Right ventricle myocardium superior (tissue), 1 donor: ENCODE measurements around the gene SLC6A7. TPM values are rescaled to one million over a fixed set of nuclear protein-coding genes. Genes with fewer than 3 reads are reported as not detected.
"Not testable (repeated sequence)": the region's sequence is repeated elsewhere in the genome, so short reads cannot be mapped to it uniquely, and the experiment has no call there.

Source experiments
- ATAC-seq: fragments of 200-7000 bp; cut with Tn5 transposase; one replicate; pipeline ENCODE4 v1.9.1; 2020; ENCODE audit warnings: mild to moderate bottlenecking; ENCODE audit not compliant: poor library complexity
- DNase-seq: peaks from one replicate; pipeline ENCODE4 v3.0.0-alpha.2; 2020
- intact Hi-C: fragments of 100-400 bp; cut with DNase I; formaldehyde crosslinking; loops from one replicate; pipeline ENCODE4 v1.11.2; 2022
- total RNA-seq: library from RNA; stranded (reverse); fragmentation: NEBNext Ultra II Directional; extraction: Animal tissue kit (Norgen Biotek cat#: 25700); gene quantifications from one replicate; pipeline ENCODE4 v1.2.1, GENCODE V29; 2021
- donor health status: DM: no; HTN: yes; CAD: no; lungs with severe emphysema.

Gene SLC6A7
- total RNA-seq, 1 donor from 2014 or later, result not detected

GRCh38 chr5:150227606-150228273, 37.9 kb downstream of the SLC6A7 start:
- intact Hi-C loops, result no loop called here
- ATAC-seq, result no peak
- no peak for DNase-seq

GRCh38 chr5:150229571-150229970, 39.7 kb downstream of the SLC6A7 start:
- DNase-seq (no peak), ATAC-seq (no peak)
- intact Hi-C loops, result no loop called here

- ATAC-seq (no peak), DNase-seq (no peak)
- intact Hi-C loops, result no loop called here
These were observed 41.0 kb downstream of the SLC6A7 start for GRCh38 chr5:150230842-150231241.

GRCh38 chr5:150233706-150234105, 43.8 kb downstream of the SLC6A7 start:
- intact Hi-C loops, ATAC-seq, DNase-seq: not testable (repeated sequence)

- no peak for DNase-seq
- intact Hi-C loops, result no loop called here
- no peak for ATAC-seq
These were observed 45.0 kb downstream of the SLC6A7 start for GRCh38 chr5:150234576-150235499.

GRCh38 chr5:150235500-150235854, 45.6 kb downstream of the SLC6A7 start:
- intact Hi-C loops, result no loop called here
- DNase-seq (no peak), ATAC-seq (no peak)

- ATAC-seq (no peak), DNase-seq (no peak)
- intact Hi-C loops, result no loop called here
These were observed 46.5 kb downstream of the SLC6A7 start for GRCh38 chr5:150236313-150236712.

- DNase-seq (no peak), ATAC-seq (no peak)
- intact Hi-C loops, result no loop called here
These were observed 47.3 kb downstream of the SLC6A7 start for GRCh38 chr5:150236981-150237754.

GRCh38 chr5:150238646-150239045, 48.8 kb downstream of the SLC6A7 start:
- intact Hi-C loops, result no loop called here
- DNase-seq, result no peak
- ATAC-seq, result no peak

GRCh38 chr5:150239099-150239793, 49.4 kb downstream of the SLC6A7 start:
- no peak for ATAC-seq
- DNase-seq, result no peak
- intact Hi-C loops, result no loop called here

GRCh38 chr5:150239794-150240122, 49.9 kb downstream of the SLC6A7 start:
- intact Hi-C loops, result no loop called here
- ATAC-seq (no peak), DNase-seq (no peak)

GRCh38 chr5:150241298-150242160, 51.7 kb downstream of the SLC6A7 start:
- no peak for ATAC-seq
- intact Hi-C loops, result no loop called here
- DNase-seq, result no peak

- intact Hi-C loops, result no loop called here
- ATAC-seq, result no peak
- DNase-seq, result no peak
These were observed 52.5 kb downstream of the SLC6A7 start for GRCh38 chr5:150242251-150242894.

GRCh38 chr5:150243590-150243989, 53.7 kb downstream of the SLC6A7 start:
- no peak for ATAC-seq
- no peak for DNase-seq
- intact Hi-C loops, result no loop called here

- peak; percentile 34 for ATAC-seq
- intact Hi-C loops, result no loop called here
- no peak for DNase-seq
These were observed 54.3 kb downstream of the SLC6A7 start for GRCh38 chr5:150244209-150244608.

GRCh38 chr5:150245111-150245789, 55.4 kb downstream of the SLC6A7 start:
- intact Hi-C loops, result no loop called here
- ATAC-seq, result peak; percentile 96
- peak; percentile 78 for DNase-seq

- no peak for DNase-seq
- ATAC-seq, result no peak
- intact Hi-C loops, result no loop called here
These were observed 55.9 kb downstream of the SLC6A7 start for GRCh38 chr5:150245808-150246207.
